Left colon (tissue), 2 donors: ENCODE measurements around the gene RNF157. TPM values are rescaled to one million over a fixed set of nuclear protein-coding genes. Genes with fewer than 3 reads are reported as not detected.
A peak's percentile ranks its signal among the peaks of the same experiment; 100 is the strongest.

Experiments
- ATAC-seq: fragments of 200-7000 bp; cut with Tn5 transposase; one replicate; pipeline ENCODE4 v1.9.1; 2020; ENCODE audit warnings: mild to moderate bottlenecking, moderate library complexity
- DNase-seq, 2 donors: peaks; one replicate each; pipeline ENCODE4 v3.0.0-alpha.2; 2020
- intact Hi-C, 2 donors: fragments of 100-400 bp; cut with DNase I in 1 of 2; cut with micrococcal nuclease in 1 of 2; formaldehyde crosslinking; loops; one replicate each; pipeline versions ENCODE4 v1.11.2 to v1.14.0; 2022; cut with DNase I, micrococcal nuclease
- long read RNA-seq: library from polyadenylated mRNA; unstranded; transcript quantifications from one replicate; pipeline ENCODE4 v2.0.0, GENCODE V29; 2021
- total RNA-seq, 2 donors: library from RNA; stranded (reverse); fragmentation: NEBNext Ultra II Directional; extraction: Animal tissue kit (Norgen Biotek cat#: 25700); gene quantifications; one replicate each; pipeline ENCODE4 v1.2.1, GENCODE V29; 2021
- donor health status: DM: no; HTN: no; CAD: no.
- donor health status: DM: yes; HTN: yes; CAD: no.

RNF157 gene
- 10 to 100 TPM; 23.6 to 89.3 TPM for total RNA-seq
- long read RNA-seq, full-length matches to known transcripts = 6 of 59 reads
- long read RNA-seq, partial matches to known transcripts = 28 of 59 reads
- long read RNA-seq, other reads (novel, unspliced or antisense) = 25 of 59 reads

GRCh38 chr17:76240461-76241203 is at the start of gene RNF157:
Gene RNF157 (minus strand): TSS chr17:76240493. CDS start chr17:76240240, 253 bp downstream.
- intact Hi-C loops = no loop called here
- ATAC-seq (peak; percentile 73), DNase-seq (peak; percentile 59 to 67)

GRCh38 chr17:76281573-76282371 is 41.5 kb upstream of the RNF157 start:
- intact Hi-C loops = loop anchor here in 1 of 2 donors (2.0 kb wide), 1 partner anchor 155 kb away; no protein-coding TSS in a partner anchor
- no peak for DNase-seq
- no peak for ATAC-seq

- ATAC-seq (no peak), DNase-seq (no peak)
- intact Hi-C loops = loop anchor here in 1 of 2 donors (2.0 kb wide), 1 partner anchor 154 kb away; no protein-coding TSS in a partner anchor
These were observed 40.4 kb upstream of the RNF157 start for GRCh38 chr17:76280650-76281049.

GRCh38 chr17:76279742-76280287 is 39.5 kb upstream of the RNF157 start:
- ATAC-seq (no peak), DNase-seq (no peak)
- intact Hi-C loops = loop anchor here (2.0 to 10.0 kb wide), 3 partner anchors 98 to 155 kb away; no protein-coding TSS in a partner anchor

GRCh38 chr17:76278952-76279741 is 38.9 kb upstream of the RNF157 start:
- ATAC-seq = peak; percentile 87
- intact Hi-C loops = loop anchor here in 1 of 2 donors (5.0 to 10.0 kb wide), 2 partner anchors 97 to 154 kb away; no protein-coding TSS in a partner anchor

GRCh38 chr17:76278268-76278908 is 38.1 kb upstream of the RNF157 start:
- intact Hi-C loops = loop anchor here in 1 of 2 donors (5.0 to 10.0 kb wide), 2 partner anchors 96 to 154 kb away; no protein-coding TSS in a partner anchor
- no peak for DNase-seq
- no peak for ATAC-seq

More at GRCh38 chr17:76278952-76279741, 38.9 kb upstream of the RNF157 start:
- peak; percentile 78 to 92 for DNase-seq

- intact Hi-C loops = loop anchor here in 1 of 2 donors (5.0 to 10.0 kb wide), 2 partner anchors 95 to 153 kb away; no protein-coding TSS in a partner anchor
- no peak for DNase-seq
- ATAC-seq = no peak
These were observed 37.3 kb upstream of the RNF157 start for GRCh38 chr17:76277300-76278267.

GRCh38 chr17:76276461-76277299 is 36.4 kb upstream of the RNF157 start:
- ATAC-seq (no peak), DNase-seq (no peak)
- intact Hi-C loops = loop anchor here in 1 of 2 donors (5.0 to 10.0 kb wide), 2 partner anchors 94 to 152 kb away; no protein-coding TSS in a partner anchor

- ATAC-seq = no peak
- intact Hi-C loops = loop anchor here in 1 of 2 donors (5.0 to 10.0 kb wide), 2 partner anchors 94 to 151 kb away; no protein-coding TSS in a partner anchor
- no peak for DNase-seq
These were observed 35.8 kb upstream of the RNF157 start for GRCh38 chr17:76276069-76276431.

- DNase-seq (no peak), ATAC-seq (no peak)
- intact Hi-C loops = loop anchor here in 1 of 2 donors (5.0 to 10.0 kb wide), 2 partner anchors 93 to 151 kb away; no protein-coding TSS in a partner anchor
These were observed 35.2 kb upstream of the RNF157 start for GRCh38 chr17:76275382-76276068.

- ATAC-seq (no peak), DNase-seq (no peak)
- intact Hi-C loops = loop anchor here in 1 of 2 donors (10.0 kb wide), 1 partner anchor 150 kb away; no protein-coding TSS in a partner anchor
These were observed 34.0 kb upstream of the RNF157 start for GRCh38 chr17:76274112-76274956.

GRCh38 chr17:76273445-76274111 is 33.3 kb upstream of the RNF157 start:
- ATAC-seq (no peak), DNase-seq (peak in 1 of 2 donors; percentile 20)
- intact Hi-C loops = loop anchor here in 1 of 2 donors (10.0 kb wide), 1 partner anchor 149 kb away; no protein-coding TSS in a partner anchor
